ENCODE measurements around the gene CD99. TPM values are rescaled to one million over a fixed set of nuclear protein-coding genes. Genes with fewer than 3 reads are reported as not detected.

CD99 gene
- total and polyA plus RNA-seq, 11 donors = 216 to 477 (median 276) TPM

DNA sequence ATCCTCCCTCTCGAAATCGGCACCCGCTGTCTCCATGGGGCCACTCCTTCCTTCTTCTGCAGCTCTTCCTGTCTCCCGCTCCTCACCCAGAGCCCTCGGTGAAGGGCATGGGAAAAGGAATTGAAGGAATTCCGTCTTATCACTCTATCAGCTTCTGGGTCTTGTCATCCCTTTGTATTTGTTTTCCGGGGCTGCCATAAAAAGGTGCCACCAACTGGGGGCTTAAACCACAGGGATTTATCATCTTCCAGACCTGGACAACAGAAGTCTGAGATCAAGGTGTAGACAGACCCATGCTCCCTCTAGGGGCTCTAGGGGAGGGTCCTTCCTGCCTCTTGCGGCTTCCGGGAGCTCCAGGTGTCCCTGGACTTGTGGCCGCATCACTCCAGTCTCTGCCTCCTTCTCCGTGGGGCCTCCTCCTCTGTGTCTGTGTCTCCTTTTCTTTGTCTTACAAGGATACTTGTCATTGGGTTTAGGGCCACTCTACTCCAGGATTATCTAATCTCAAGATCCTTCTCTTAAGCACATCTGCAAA is 24.0 kb downstream of the CD99 start:
- 67 to 81% (median 75%) methylated on average over 11 of the region's 11 CpGs for WGBS, 4 donors
- intact Hi-C loops (cut with DNase I) = loop anchor here in 1 of 10 donors (10.0 kb wide), 1 partner anchor 100 kb away; no protein-coding TSS in a partner anchor
- Histone ChIP-seq H3K4me3 (no peak overlapping the region), H3K27ac (no peak overlapping the region), H3K9me3 (no peaks in the 10 kb centered on the region), H3K4me1 (peaks cover 0 to 30% (median 10%) of the 10 kb centered on the region in 12 donors), H3K27me3 (no peaks in the 10 kb centered on the region), H3K36me3 (peaks cover 0 to 85% (median 77%) of the 10 kb centered on the region in 9 donors)
- TF ChIP-seq POLR2A (IDR thresholded peaks at IDR 0.05) = no peak
- DNase-seq (no peak), ATAC-seq (no peak)

DNA sequence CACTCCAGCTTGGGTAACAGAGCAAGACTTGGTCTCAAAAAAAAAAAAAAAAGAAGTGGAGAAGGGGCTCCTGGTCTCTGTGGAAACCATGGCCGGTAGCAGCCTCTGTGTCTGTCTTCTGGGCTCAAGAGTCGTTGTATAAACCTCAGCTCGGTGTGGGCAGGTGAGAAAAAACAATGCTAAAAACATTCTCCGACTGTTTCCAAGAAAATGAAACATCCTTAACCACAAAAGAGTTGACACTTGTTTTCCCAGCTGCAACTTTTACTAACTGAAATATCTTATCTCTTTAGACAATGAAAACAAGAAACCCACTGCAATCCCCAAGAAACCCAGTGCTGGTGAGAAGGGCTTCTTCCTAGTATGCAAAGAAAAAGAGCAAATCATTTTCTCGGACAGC is 26.2 kb downstream of the CD99 start:
- ATAC-seq (no peak), DNase-seq (no peak)
- Histone ChIP-seq H3K4me3 (no peak overlapping the region), H3K27me3 (no peaks in the 10 kb centered on the region), H3K4me1 (peaks cover 0 to 16% (median 4%) of the 10 kb centered on the region in 12 donors), H3K27ac (no peak overlapping the region), H3K36me3 (peaks cover 0 to 96% (median 90%) of the 10 kb centered on the region in 9 donors), H3K9me3 (no peaks in the 10 kb centered on the region)
- 61 to 86% (median 76%) methylated on average over 5 of the region's 5 CpGs for WGBS, 4 donors
- intact Hi-C loops (cut with DNase I) = loop anchor here in 1 of 10 donors (10.0 kb wide), 1 partner anchor 103 kb away; no protein-coding TSS in a partner anchor
- no peak for TF ChIP-seq POLR2A (IDR thresholded peaks at IDR 0.05)
- TF ChIP-seq, protein P1, sequence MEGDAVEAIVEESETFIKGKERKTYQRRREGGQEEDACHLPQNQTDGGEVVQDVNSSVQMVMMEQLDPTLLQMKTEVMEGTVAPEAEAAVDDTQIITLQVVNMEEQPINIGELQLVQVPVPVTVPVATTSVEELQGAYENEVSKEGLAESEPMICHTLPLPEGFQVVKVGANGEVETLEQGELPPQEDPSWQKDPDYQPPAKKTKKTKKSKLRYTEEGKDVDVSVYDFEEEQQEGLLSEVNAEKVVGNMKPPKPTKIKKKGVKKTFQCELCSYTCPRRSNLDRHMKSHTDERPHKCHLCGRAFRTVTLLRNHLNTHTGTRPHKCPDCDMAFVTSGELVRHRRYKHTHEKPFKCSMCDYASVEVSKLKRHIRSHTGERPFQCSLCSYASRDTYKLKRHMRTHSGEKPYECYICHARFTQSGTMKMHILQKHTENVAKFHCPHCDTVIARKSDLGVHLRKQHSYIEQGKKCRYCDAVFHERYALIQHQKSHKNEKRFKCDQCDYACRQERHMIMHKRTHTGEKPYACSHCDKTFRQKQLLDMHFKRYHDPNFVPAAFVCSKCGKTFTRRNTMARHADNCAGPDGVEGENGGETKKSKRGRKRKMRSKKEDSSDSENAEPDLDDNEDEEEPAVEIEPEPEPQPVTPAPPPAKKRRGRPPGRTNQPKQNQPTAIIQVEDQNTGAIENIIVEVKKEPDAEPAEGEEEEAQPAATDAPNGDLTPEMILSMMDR (IDR thresholded peaks at IDR 0.05) = no peak

DNA sequence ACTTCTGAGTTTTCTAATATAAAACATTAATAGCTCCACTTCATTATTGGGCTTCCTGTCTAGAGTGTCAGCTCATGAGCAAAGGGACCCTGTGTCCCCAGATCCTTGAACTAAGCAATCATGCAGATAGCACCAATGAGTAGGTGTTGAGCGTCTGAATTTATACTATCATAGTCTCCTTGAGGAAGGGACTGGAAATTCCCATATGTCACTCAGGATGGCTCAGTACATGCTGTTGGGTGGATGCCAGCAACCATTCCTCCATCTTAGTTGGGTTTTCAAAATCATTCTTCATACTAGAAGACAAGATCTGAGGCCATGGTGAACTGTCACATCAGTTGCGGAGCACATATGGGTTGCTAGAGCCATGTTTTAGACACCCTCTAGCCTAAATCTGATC is 27.7 kb downstream of the CD99 start:
- WGBS, 4 donors = 91 to 100% (median 96%) methylated on average over 2 of the region's 2 CpGs
- TF ChIP-seq, protein P1 (IDR thresholded peaks at IDR 0.05) = no peak
- no peak for TF ChIP-seq POLR2A (IDR thresholded peaks at IDR 0.05)
- peaks cover 0 to 99% (median 94%) of the 10 kb centered on the region in 9 donors for H3K36me3 ChIP-seq
- intact Hi-C loops (cut with DNase I) = loop anchor here in 1 of 10 donors (10.0 kb wide), 1 partner anchor 104 kb away; no protein-coding TSS in a partner anchor
- DNase-seq (no peak), ATAC-seq (no peak)
- H3K27me3 ChIP-seq = no peaks in the 10 kb centered on the region
- H3K4me3 ChIP-seq = no peak overlapping the region
- no peak overlapping the region for H3K27ac ChIP-seq
- no peaks in the 10 kb centered on the region for H3K9me3 ChIP-seq
- H3K4me1 ChIP-seq = peaks cover 0 to 12% (median 2%) of the 10 kb centered on the region in 12 donors

DNA sequence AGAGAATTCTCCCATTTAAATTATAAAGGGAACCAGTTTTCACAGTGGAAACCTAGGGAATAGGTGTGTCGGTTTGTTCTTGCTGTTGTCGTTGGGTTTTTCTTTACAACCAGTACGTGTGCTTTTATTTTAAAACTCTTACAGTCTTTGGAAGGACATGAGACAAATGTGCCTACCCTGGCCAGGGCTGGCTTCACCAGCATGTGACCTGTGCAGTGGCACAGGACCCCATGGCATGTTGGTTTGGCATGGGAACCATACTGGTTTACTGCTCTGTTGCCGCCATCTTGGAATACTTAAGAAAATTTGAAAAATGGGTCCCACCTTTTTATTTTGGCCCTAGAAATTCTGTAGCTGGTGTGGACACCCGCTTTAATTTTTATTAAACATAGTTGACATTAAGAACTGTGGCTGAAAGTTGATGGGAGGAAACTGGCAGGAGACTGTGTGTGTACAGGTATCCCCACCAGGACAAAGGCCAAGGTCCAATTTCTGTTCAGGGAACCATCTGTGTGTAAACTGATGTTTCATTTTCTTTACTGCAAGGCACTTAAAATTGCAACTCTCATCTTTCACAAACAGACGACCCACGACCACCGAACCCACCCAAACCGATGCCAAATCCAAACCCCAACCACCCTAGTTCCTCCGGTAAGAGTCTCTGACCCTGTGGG is 28.8 kb downstream of the CD99 start:
- no peak for TF ChIP-seq POLR2A (IDR thresholded peaks at IDR 0.05)
- TF ChIP-seq, protein P1 (IDR thresholded peaks at IDR 0.05) = no peak
- ATAC-seq (no peak), DNase-seq (no peak)
- Histone ChIP-seq H3K27ac (no peak overlapping the region), H3K4me3 (no peak overlapping the region), H3K27me3 (no peaks in the 10 kb centered on the region), H3K9me3 (no peaks in the 10 kb centered on the region), H3K4me1 (peaks cover 0 to 6% (median 0%) of the 10 kb centered on the region in 12 donors), H3K36me3 (peaks cover 0 to 100% (median 95%) of the 10 kb centered on the region in 9 donors)
- WGBS, 4 donors = 96 to 98% (median 97%) methylated on average over 10 of the region's 10 CpGs
- intact Hi-C loops (cut with DNase I) = loop anchor here in 1 of 10 donors (10.0 kb wide), 1 partner anchor 105 kb away; no protein-coding TSS in a partner anchor
